Effector memory CD8-positive, alpha-beta T cell (primary cell): Measurements from ENCODE around the gene PIGU.

Experiments
- ATAC-seq: fragments of 150-1000 bp; cut with Tn5 transposase; replicated peaks from 2 replicates; pipeline ENCODE4 v1.10.0; 2021; ENCODE audit warnings: mild to moderate bottlenecking, moderate library complexity
- DNase-seq, 3 experiments: peaks; one replicate each; pipeline ENCODE4 v3.0.0; 2021
- H3K27ac Mint-ChIP-seq, 2 donors: one replicate each; pipeline ENCODE4 v1.8.0; 2022; ENCODE audit warnings: mild to moderate bottlenecking in 2 of 2, mixed read lengths in 2 of 2, moderate library complexity in 2 of 2
- H3K27me3 Mint-ChIP-seq, 2 donors: one replicate each; pipeline ENCODE4 v1.8.0; 2022; ENCODE audit warnings: mixed read lengths in 2 of 2
- H3K36me3 Mint-ChIP-seq: one replicate; pipeline ENCODE4 v1.8.0; 2022; ENCODE audit warnings: mild to moderate bottlenecking, moderate library complexity, mixed read lengths; ENCODE audit not compliant: insufficient read depth
- H3K4me1 Mint-ChIP-seq, 2 donors: one replicate each; pipeline ENCODE4 v1.8.0; 2022; ENCODE audit warnings: low read depth in 2 of 2, mixed read lengths in 2 of 2
- H3K4me3 Mint-ChIP-seq, 2 donors: one replicate each; pipeline ENCODE4 v1.8.0; 2022; ENCODE audit warnings: mild to moderate bottlenecking in 2 of 2, mixed read lengths in 2 of 2, moderate library complexity in 2 of 2
- H3K9me3 Mint-ChIP-seq, 2 donors: one replicate each; pipeline ENCODE4 v1.8.0; 2022; ENCODE audit warnings: mixed read lengths in 2 of 2

PIGU gene

DNA sequence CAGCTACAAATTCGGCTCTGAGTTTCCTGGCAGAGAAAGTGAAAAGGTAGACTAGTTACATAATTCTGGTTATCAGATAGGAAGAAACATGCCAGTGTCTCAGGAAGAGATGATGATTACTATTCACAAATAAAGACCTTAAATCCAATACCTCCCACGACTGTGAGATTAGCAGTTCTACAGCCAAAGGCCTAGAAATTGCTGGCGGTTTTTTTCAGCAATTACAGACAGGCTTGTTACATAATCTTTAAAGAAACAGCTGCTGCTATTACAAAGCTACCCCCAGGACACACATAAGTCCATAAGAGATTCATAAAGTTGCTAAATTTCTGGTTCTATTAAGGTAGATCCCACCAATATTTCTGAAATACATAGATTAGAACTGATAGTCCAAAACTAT is 40.2 kb downstream of the PIGU start:
- no peak overlapping the region for H3K4me3 Mint-ChIP-seq
- peaks cover 0 to 7% of the 10 kb centered on the region in 2 donors for H3K4me1 Mint-ChIP-seq
- DNase-seq (no peak), ATAC-seq (no peak)
- no peaks in the 10 kb centered on the region for H3K27me3 Mint-ChIP-seq
- H3K9me3 Mint-ChIP-seq = no peaks in the 10 kb centered on the region
- peak overlapping the region in 1 of 2 donors; percentile 31 for H3K27ac Mint-ChIP-seq
- H3K36me3 Mint-ChIP-seq = peaks cover 47% of the 10 kb centered on the region

GRCh38 chr20:34634392-34634791 is 42.5 kb downstream of the PIGU start:
- ATAC-seq (no peak), DNase-seq (no peak)
- Mint-ChIP-seq H3K36me3 (peaks cover 55% of the 10 kb centered on the region), H3K9me3 (no peaks in the 10 kb centered on the region), H3K27ac (no peak overlapping the region), H3K4me3 (no peak overlapping the region), H3K4me1 (peaks cover 0 to 7% of the 10 kb centered on the region in 2 donors), H3K27me3 (no peaks in the 10 kb centered on the region)

GRCh38 chr20:34632870-34633452 is 43.9 kb downstream of the PIGU start:
- Mint-ChIP-seq H3K36me3 (peaks cover 48% of the 10 kb centered on the region), H3K27ac (peak overlapping the region in 1 of 2 donors; percentile 71), H3K4me3 (no peak overlapping the region), H3K9me3 (no peaks in the 10 kb centered on the region), H3K27me3 (no peaks in the 10 kb centered on the region), H3K4me1 (peaks cover 0 to 7% of the 10 kb centered on the region in 2 donors)
- DNase-seq = no peak
- ATAC-seq = no peak

DNA sequence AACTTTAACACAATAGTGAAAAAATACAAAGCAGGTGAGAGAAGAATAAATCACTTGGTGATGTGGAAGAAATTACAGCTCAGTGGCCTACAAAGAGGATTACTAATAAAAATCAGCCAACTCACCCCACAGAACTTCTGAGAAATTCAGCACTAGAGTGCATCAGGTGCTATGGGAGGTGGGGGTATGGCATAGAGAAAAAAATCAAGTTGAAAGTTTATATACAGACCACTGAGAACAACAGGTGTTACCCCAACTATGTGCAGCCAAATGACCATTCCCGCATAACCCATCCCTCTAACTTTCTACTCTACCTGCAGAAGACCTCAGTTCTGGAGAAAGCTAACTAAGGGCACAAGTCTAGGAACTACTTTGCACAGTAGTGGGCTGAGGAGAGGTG is 47.0 kb downstream of the PIGU start:
- no peak for DNase-seq
- H3K4me3 Mint-ChIP-seq = no peak overlapping the region
- ATAC-seq = no peak
- H3K9me3 Mint-ChIP-seq = no peaks in the 10 kb centered on the region
- H3K4me1 Mint-ChIP-seq = peaks cover 0 to 7% of the 10 kb centered on the region in 2 donors
- peaks cover 30% of the 10 kb centered on the region for H3K36me3 Mint-ChIP-seq
- H3K27me3 Mint-ChIP-seq = no peaks in the 10 kb centered on the region
- peak overlapping the region in 1 of 2 donors; percentile 41 for H3K27ac Mint-ChIP-seq

GRCh38 chr20:34629342-34629741 is 47.5 kb downstream of the PIGU start:
- H3K27me3 Mint-ChIP-seq = no peaks in the 10 kb centered on the region
- peak overlapping the region in 1 of 2 donors; percentile 41 for H3K27ac Mint-ChIP-seq
- ATAC-seq = no peak

DNA sequence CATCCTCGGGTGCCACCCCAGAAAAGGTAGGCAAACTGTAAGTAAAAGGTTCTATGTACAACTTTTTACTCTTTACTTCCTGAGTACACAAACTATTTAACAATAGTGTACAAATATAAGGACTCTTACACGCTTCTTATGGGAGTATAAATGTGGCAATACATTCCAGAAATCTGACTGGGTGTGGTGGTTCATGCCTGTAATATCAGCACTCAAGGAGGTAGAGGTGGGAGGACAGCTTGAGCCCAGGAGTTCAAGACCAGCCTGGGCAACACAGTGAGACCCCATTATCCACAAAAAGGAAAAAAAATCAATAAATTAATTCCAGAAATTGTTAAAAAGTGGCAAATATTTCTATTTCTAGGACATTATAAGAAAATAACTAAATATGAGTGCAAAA is 48.9 kb downstream of the PIGU start:
- no peaks in the 10 kb centered on the region for H3K27me3 Mint-ChIP-seq
- DNase-seq (no peak), ATAC-seq (no peak)
- no peak overlapping the region for H3K4me3 Mint-ChIP-seq
- no peaks in the 10 kb centered on the region for H3K9me3 Mint-ChIP-seq
- peaks cover 0 to 6% of the 10 kb centered on the region in 2 donors for H3K4me1 Mint-ChIP-seq
- H3K36me3 Mint-ChIP-seq = peaks cover 22% of the 10 kb centered on the region
- H3K27ac Mint-ChIP-seq = no peak overlapping the region

More at GRCh38 chr20:34629342-34629741, 47.5 kb downstream of the PIGU start:
- Mint-ChIP-seq H3K4me1 (peaks cover 0 to 7% of the 10 kb centered on the region in 2 donors), H3K36me3 (peaks cover 30% of the 10 kb centered on the region), H3K9me3 (no peaks in the 10 kb centered on the region), H3K4me3 (no peak overlapping the region)
- no peak for DNase-seq

- Mint-ChIP-seq H3K36me3 (peaks cover 21% of the 10 kb centered on the region), H3K27me3 (no peaks in the 10 kb centered on the region), H3K4me3 (no peak overlapping the region), H3K9me3 (no peaks in the 10 kb centered on the region), H3K4me1 (peaks cover 2 to 6% of the 10 kb centered on the region in 2 donors), H3K27ac (no peak overlapping the region)
- DNase-seq (no peak), ATAC-seq (no peak)
Observed at GRCh38 chr20:34627458-34627857, 49.4 kb downstream of the PIGU start.

DNA sequence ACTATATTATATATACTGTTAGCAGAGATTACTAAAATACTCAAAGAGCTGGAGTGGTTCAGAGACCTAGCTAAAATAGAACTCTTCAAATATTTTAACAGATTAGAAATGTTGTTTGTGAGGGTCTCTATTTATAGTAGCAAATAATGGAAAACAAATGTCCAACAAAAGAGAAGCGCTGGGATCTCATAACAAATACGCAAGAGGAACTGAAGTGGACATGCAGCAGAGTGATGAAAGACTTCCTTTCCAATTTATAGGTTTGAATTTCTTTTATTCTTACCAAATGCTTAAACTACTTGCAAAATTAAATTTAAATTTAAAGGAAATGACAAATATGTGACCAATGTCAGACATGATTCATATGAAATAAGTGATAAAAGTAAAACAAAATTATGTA is 49.9 kb downstream of the PIGU start:
- no peak overlapping the region for H3K27ac Mint-ChIP-seq
- peaks cover 18% of the 10 kb centered on the region for H3K36me3 Mint-ChIP-seq
- no peaks in the 10 kb centered on the region for H3K27me3 Mint-ChIP-seq
- no peak overlapping the region for H3K4me3 Mint-ChIP-seq
- DNase-seq (no peak), ATAC-seq (no peak)
- H3K9me3 Mint-ChIP-seq = no peaks in the 10 kb centered on the region
- H3K4me1 Mint-ChIP-seq = peaks cover 2 to 6% of the 10 kb centered on the region in 2 donors

- H3K36me3 Mint-ChIP-seq = peaks cover 19% of the 10 kb centered on the region
- H3K4me3 Mint-ChIP-seq = no peak overlapping the region
- DNase-seq = no peak
- peaks cover 17 to 25% of the 10 kb centered on the region in 2 donors for H3K4me1 Mint-ChIP-seq
- no peak overlapping the region for H3K27ac Mint-ChIP-seq
- H3K27me3 Mint-ChIP-seq = no peaks in the 10 kb centered on the region
- ATAC-seq = no peak
- no peaks in the 10 kb centered on the region for H3K9me3 Mint-ChIP-seq
Observed at GRCh38 chr20:34624629-34625028, 52.3 kb downstream of the PIGU start.

- Mint-ChIP-seq H3K4me1 (peaks cover 17 to 25% of the 10 kb centered on the region in 2 donors), H3K27ac (peak overlapping the region in 1 of 2 donors; percentile 13), H3K27me3 (no peaks in the 10 kb centered on the region), H3K4me3 (no peak overlapping the region), H3K9me3 (no peaks in the 10 kb centered on the region), H3K36me3 (peaks cover 19% of the 10 kb centered on the region)
- ATAC-seq = no peak
- no peak for DNase-seq
Observed at GRCh38 chr20:34622821-34623451, 54.0 kb downstream of the PIGU start.

- H3K27ac Mint-ChIP-seq = peak overlapping the region; percentile 71 to 90
- H3K9me3 Mint-ChIP-seq = no peaks in the 10 kb centered on the region
- DNase-seq (no peak), ATAC-seq (peak; percentile 28)
- H3K4me3 Mint-ChIP-seq = peak overlapping the region; percentile 51 to 80
- peaks cover 17 to 25% of the 10 kb centered on the region in 2 donors for H3K4me1 Mint-ChIP-seq
- H3K36me3 Mint-ChIP-seq = peaks cover 19% of the 10 kb centered on the region
- no peaks in the 10 kb centered on the region for H3K27me3 Mint-ChIP-seq
Observed at GRCh38 chr20:34621383-34622367, 55.2 kb downstream of the PIGU start.

- ATAC-seq (no peak), DNase-seq (no peak)
- H3K9me3 Mint-ChIP-seq = no peaks in the 10 kb centered on the region
- H3K27ac Mint-ChIP-seq = peak overlapping the region; percentile 71 to 90
- no peaks in the 10 kb centered on the region for H3K27me3 Mint-ChIP-seq
- peaks cover 19% of the 10 kb centered on the region for H3K36me3 Mint-ChIP-seq
- H3K4me1 Mint-ChIP-seq = peaks cover 17 to 25% of the 10 kb centered on the region in 2 donors
- peak overlapping the region; percentile 51 to 80 for H3K4me3 Mint-ChIP-seq
Observed at GRCh38 chr20:34621036-34621343, 55.9 kb downstream of the PIGU start.

DNA sequence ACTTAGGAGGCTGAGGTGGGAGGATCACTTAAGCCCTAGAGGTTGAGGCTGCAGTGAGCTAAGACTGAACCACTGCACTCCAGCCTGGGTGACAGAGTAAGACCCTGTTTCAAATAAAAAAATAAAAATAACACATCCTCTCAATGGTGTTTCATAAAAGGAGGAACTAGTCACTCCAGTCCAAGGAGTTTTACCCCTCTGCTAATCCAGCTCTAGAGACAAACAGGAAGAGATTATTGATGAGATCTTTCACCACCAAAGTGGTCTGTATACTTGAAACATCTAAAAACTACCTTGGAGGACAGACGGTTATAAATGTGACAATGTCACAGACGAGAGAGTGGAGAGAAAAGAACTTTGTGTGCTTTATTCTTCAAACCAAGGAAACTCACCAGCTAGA is 58.2 kb downstream of the PIGU start:
- H3K27me3 Mint-ChIP-seq = no peaks in the 10 kb centered on the region
- no peak for DNase-seq
- H3K36me3 Mint-ChIP-seq = peaks cover 25% of the 10 kb centered on the region
- H3K9me3 Mint-ChIP-seq = no peaks in the 10 kb centered on the region
- no peak overlapping the region for H3K4me3 Mint-ChIP-seq
- peaks cover 17 to 25% of the 10 kb centered on the region in 2 donors for H3K4me1 Mint-ChIP-seq
- H3K27ac Mint-ChIP-seq = peak overlapping the region in 1 of 2 donors; percentile 69
- ATAC-seq = no peak
